ENCODE measurements around the gene AMBP. TPM values are rescaled to one million over a fixed set of nuclear protein-coding genes. Genes with fewer than 3 reads are reported as not detected.

AMBP gene
- total and polyA plus RNA-seq, 2 donors (not counting 1 experiment from before 2014, with no cell fraction given): not detected

DNA sequence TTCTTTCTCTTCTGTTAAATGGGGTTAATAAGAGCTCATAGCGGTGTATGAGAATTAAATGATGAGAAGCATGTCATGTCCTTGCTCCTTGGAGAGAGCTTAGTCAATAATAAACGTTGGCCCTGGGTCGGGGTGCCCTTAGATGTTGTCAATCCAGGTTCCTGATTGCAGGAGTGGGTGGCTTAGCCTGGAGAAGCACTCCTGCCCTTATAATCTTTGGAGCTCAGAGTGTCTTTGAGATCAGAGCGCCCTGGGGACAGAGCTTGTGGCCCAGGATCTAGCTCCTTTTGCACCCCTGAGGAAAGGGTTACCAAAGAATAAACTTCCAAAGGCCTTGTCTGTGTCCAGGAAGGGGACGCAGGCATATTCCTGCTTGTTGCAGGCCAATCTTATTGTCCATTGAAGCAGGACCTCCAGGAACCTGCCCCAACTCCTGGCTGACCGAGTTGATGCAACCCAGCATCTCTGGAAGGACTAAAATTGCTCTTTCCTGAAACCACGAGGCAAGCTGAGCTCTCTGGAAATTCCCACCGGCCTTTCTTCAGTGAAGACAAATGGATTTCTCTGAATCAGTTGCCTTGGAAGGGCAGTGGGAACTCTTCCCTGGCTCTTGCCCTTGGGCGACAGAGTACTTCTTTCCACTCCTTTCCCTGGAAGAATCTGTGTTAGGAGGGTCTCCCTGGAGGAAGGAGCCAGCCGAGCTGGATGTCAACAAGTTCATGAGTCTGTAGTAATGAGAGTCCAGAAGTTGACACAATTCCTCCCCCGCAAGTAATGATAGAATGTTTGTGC lies 6.4 kb upstream of the AMBP start:
- intact Hi-C loops (cut with micrococcal nuclease): no loop called here
- Histone ChIP-seq H3K9ac (ENCODE audit: low read length) (no peak overlapping the region), H3K4me1 (ENCODE audit: control insufficient read depth in 2 of 2, insufficient read depth in 2 of 2, low read length in 2 of 2) (no peaks in the 10 kb centered on the region), H3K9me3 (ENCODE audit: control extremely low read depth in 1 of 3, control insufficient read depth in 2 of 3, insufficient read depth in 1 of 3, low read length in 2 of 3) (no peaks in the 10 kb centered on the region), H3K4me3 (ENCODE audit: control extremely low read depth in 1 of 5, extremely low read depth in 1 of 5, insufficient read depth in 1 of 5, low read depth in 2 of 5, low read length in 4 of 5) (no peak overlapping the region), H2AFZ (ENCODE audit: insufficient read depth, low read depth, low read length, poor library complexity, severe bottlenecking) (no peak overlapping the region), H3K36me3 (replicated peaks in 1 of 2; ENCODE audit: control extremely low read depth in 1 of 2, control insufficient read depth in 1 of 2, extremely low read depth in 1 of 2, insufficient read depth in 2 of 2, low read length in 1 of 2) (no peaks in the 10 kb centered on the region), H3K27ac (ENCODE audit: low read length in 2 of 2) (no peak overlapping the region), H4K20me1 (ENCODE audit: control insufficient read depth, insufficient read depth, low read length, poor library complexity, severe bottlenecking) (no peaks in the 10 kb centered on the region), H3K4me2 (replicated peaks; ENCODE audit: low read depth, low read length, poor library complexity, severe bottlenecking) (no peak overlapping the region), H3K27me3 (replicated peaks in 1 of 4; ENCODE audit: control extremely low read depth in 1 of 4, control insufficient read depth in 3 of 4, insufficient read depth in 4 of 4, low read length in 3 of 4) (no peaks in the 10 kb centered on the region), H3K79me2 (ENCODE audit: control insufficient read depth, insufficient read depth, low read length) (no peaks in the 10 kb centered on the region)
- ATAC-seq (ENCODE audit: low read depth) (no peak), DNase-seq (no peak)
- no peak overlapping the region for H3K4me3 Mint-ChIP-seq
- WGBS (ENCODE audit: insufficient coverage): 80% methylated on average over 7 of the region's 11 CpGs
- H3K27ac Mint-ChIP-seq: no peak overlapping the region
- no peak for TF ChIP-seq EZH2 (IDR thresholded peaks at IDR 0.05; ENCODE audit: borderline replicate concordance, insufficient read depth, low read depth, low read length, poor library complexity, severe bottlenecking)
- TF ChIP-seq, protein P1, sequence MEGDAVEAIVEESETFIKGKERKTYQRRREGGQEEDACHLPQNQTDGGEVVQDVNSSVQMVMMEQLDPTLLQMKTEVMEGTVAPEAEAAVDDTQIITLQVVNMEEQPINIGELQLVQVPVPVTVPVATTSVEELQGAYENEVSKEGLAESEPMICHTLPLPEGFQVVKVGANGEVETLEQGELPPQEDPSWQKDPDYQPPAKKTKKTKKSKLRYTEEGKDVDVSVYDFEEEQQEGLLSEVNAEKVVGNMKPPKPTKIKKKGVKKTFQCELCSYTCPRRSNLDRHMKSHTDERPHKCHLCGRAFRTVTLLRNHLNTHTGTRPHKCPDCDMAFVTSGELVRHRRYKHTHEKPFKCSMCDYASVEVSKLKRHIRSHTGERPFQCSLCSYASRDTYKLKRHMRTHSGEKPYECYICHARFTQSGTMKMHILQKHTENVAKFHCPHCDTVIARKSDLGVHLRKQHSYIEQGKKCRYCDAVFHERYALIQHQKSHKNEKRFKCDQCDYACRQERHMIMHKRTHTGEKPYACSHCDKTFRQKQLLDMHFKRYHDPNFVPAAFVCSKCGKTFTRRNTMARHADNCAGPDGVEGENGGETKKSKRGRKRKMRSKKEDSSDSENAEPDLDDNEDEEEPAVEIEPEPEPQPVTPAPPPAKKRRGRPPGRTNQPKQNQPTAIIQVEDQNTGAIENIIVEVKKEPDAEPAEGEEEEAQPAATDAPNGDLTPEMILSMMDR (IDR thresholded peaks at IDR 0.05): no peak
- H3K27me3 Mint-ChIP-seq: peaks cover 10% of the 10 kb centered on the region
- no peaks in the 10 kb centered on the region for H3K9me3 Mint-ChIP-seq (ENCODE audit: insufficient read depth)
- CTCF ChIA-PET: interaction anchor here (0.6 to 2.0 kb wide), 7 partner anchors 10 to 219 kb away, joined by 3 to 7 read pairs (median 4); no protein-coding TSS in a partner anchor
- H3K4me1 Mint-ChIP-seq: no peaks in the 10 kb centered on the region
- POLR2A ChIA-PET: interaction anchor here (0.6 kb wide), 1 partner anchor 981 kb away, joined by 8 read pairs; no protein-coding TSS in a partner anchor

DNA sequence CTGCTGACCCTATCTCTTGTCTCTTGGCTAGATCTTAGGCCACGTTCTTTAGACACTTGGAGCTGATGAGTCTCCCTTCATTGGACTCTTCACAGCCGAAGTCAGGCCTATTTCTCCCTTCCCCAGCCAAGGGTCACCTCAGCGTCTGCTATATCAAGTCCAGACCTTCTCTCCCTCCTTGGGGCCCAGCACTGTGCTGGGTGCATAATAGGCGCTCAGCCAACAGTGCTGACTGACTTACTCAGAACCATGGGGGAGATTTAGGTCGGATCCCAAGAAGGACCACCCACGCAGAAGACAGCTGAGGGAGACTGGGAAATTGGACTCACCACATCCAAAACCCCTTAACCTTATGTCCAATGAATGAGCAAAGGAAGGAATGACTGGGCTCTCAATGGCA lies 5.6 kb upstream of the AMBP start:
- no peak for TF ChIP-seq EZH2 (IDR thresholded peaks at IDR 0.05; ENCODE audit: borderline replicate concordance, insufficient read depth, low read depth, low read length, poor library complexity, severe bottlenecking)
- TF ChIP-seq, protein P1 (IDR thresholded peaks at IDR 0.05): no peak
- ChIA-PET POLR2A (interaction anchor here (0.6 kb wide), 1 partner anchor 982 kb away, joined by 8 read pairs; no protein-coding TSS in a partner anchor), CTCF (interaction anchor here (0.6 to 2.0 kb wide), 9 partner anchors 9 to 221 kb away, joined by 3 to 7 read pairs (median 4); no protein-coding TSS in a partner anchor)
- Histone ChIP-seq H3K27me3 (replicated peaks in 1 of 4; ENCODE audit: control extremely low read depth in 1 of 4, control insufficient read depth in 3 of 4, insufficient read depth in 4 of 4, low read length in 3 of 4) (no peaks in the 10 kb centered on the region), H3K4me2 (replicated peaks; ENCODE audit: low read depth, low read length, poor library complexity, severe bottlenecking) (no peak overlapping the region), H3K9ac (ENCODE audit: low read length) (no peak overlapping the region), H2AFZ (ENCODE audit: insufficient read depth, low read depth, low read length, poor library complexity, severe bottlenecking) (no peak overlapping the region), H3K27ac (ENCODE audit: low read length in 2 of 2) (no peak overlapping the region), H3K4me3 (ENCODE audit: control extremely low read depth in 1 of 5, extremely low read depth in 1 of 5, insufficient read depth in 1 of 5, low read depth in 2 of 5, low read length in 4 of 5) (no peak overlapping the region), H3K79me2 (ENCODE audit: control insufficient read depth, insufficient read depth, low read length) (no peaks in the 10 kb centered on the region), H3K9me3 (ENCODE audit: control extremely low read depth in 1 of 3, control insufficient read depth in 2 of 3, insufficient read depth in 1 of 3, low read length in 2 of 3) (no peaks in the 10 kb centered on the region), H3K4me1 (ENCODE audit: control insufficient read depth in 2 of 2, insufficient read depth in 2 of 2, low read length in 2 of 2) (no peaks in the 10 kb centered on the region), H3K36me3 (replicated peaks in 1 of 2; ENCODE audit: control extremely low read depth in 1 of 2, control insufficient read depth in 1 of 2, extremely low read depth in 1 of 2, insufficient read depth in 2 of 2, low read length in 1 of 2) (no peaks in the 10 kb centered on the region), H4K20me1 (ENCODE audit: control insufficient read depth, insufficient read depth, low read length, poor library complexity, severe bottlenecking) (no peaks in the 10 kb centered on the region)
- Mint-ChIP-seq H3K4me1 (no peaks in the 10 kb centered on the region), H3K27ac (no peak overlapping the region), H3K27me3 (peaks cover 10% of the 10 kb centered on the region), H3K9me3 (ENCODE audit: insufficient read depth) (no peaks in the 10 kb centered on the region), H3K4me3 (no peak overlapping the region)
- ATAC-seq (ENCODE audit: low read depth) (no peak), DNase-seq (no peak)
- intact Hi-C loops (cut with micrococcal nuclease): no loop called here
- WGBS (ENCODE audit: insufficient coverage): 92% methylated on average over 3 of the region's 6 CpGs
